Neuron (in vitro differentiated cells): Measurements from ENCODE around the gene DLGAP1.
"Not testable (repeated sequence)": the region's sequence is repeated elsewhere in the genome, so short reads cannot be mapped to it uniquely, and the experiment has no call there.

Experiments
- H2AFZ ChIP-seq: one replicate; pipeline ENCODE4 v1.6.1; 2013; ENCODE audit warnings: low read depth, mild to moderate bottlenecking, inconsistent platforms, low read length, moderate library complexity
- H3K27me3 ChIP-seq: one replicate; pipeline ENCODE4 v1.6.1; 2013; ENCODE audit warnings: low read length; ENCODE audit not compliant: insufficient read depth
- H3K36me3 ChIP-seq: one replicate; pipeline ENCODE4 v1.6.1; 2013; ENCODE audit warnings: low read length; ENCODE audit not compliant: insufficient read depth
- H3K4me1 ChIP-seq: one replicate; pipeline ENCODE4 v1.6.1; 2013; ENCODE audit warnings: low read length; ENCODE audit not compliant: insufficient read depth
- H3K4me3 ChIP-seq: 2 replicates; pipeline ENCODE4 v1.5.1; 2013; ENCODE audit warnings: mild to moderate bottlenecking, low read length, moderate library complexity
- H3K9me3 ChIP-seq: one replicate; pipeline ENCODE4 v1.6.1; 2013; ENCODE audit warnings: low read length

DLGAP1 gene

GRCh38 chr18:4455113-4455811 lies at the start of gene DLGAP1:
TSS of gene DLGAP1 (minus strand) at chr18:4455307.
- Histone ChIP-seq H3K4me1 (peaks cover 18% of the 10 kb centered on the region), H3K36me3 (no peaks in the 10 kb centered on the region), H2AFZ (peak within 1 kb of the TSS; percentile 95), H3K9me3 (no peaks in the 10 kb centered on the region), H3K4me3 (peak within 1 kb of the TSS; percentile 69), H3K27me3 (peaks cover 20% of the 10 kb centered on the region)

GRCh38 chr18:4494703-4495284 lies 39.7 kb upstream of the DLGAP1 start:
- not testable (repeated sequence) for H3K9me3 ChIP-seq, H3K36me3 ChIP-seq, H3K27me3 ChIP-seq, H3K4me3 ChIP-seq, H3K4me1 ChIP-seq, H2AFZ ChIP-seq

- H3K9me3 ChIP-seq = peaks cover 2% of the 10 kb centered on the region
- no peaks in the 10 kb centered on the region for H3K4me1 ChIP-seq
- H3K27me3 ChIP-seq = no peaks in the 10 kb centered on the region
- H2AFZ ChIP-seq = no peak overlapping the region
- H3K36me3 ChIP-seq = no peaks in the 10 kb centered on the region
- no peak overlapping the region for H3K4me3 ChIP-seq
Measured at GRCh38 chr18:4468511-4468910, 13.4 kb upstream of the DLGAP1 start.

GRCh38 chr18:4454537-4455112 lies 482 bp downstream of the DLGAP1 start:
- Histone ChIP-seq H3K4me3 (peak overlapping the region; percentile 69), H3K4me1 (peaks cover 18% of the 10 kb centered on the region), H3K9me3 (no peaks in the 10 kb centered on the region), H2AFZ (peak overlapping the region; percentile 95), H3K27me3 (peaks cover 20% of the 10 kb centered on the region), H3K36me3 (no peaks in the 10 kb centered on the region)

- H2AFZ ChIP-seq = peak overlapping the region; percentile 95
- H3K36me3 ChIP-seq = no peaks in the 10 kb centered on the region
- H3K9me3 ChIP-seq = no peaks in the 10 kb centered on the region
- H3K4me1 ChIP-seq = peaks cover 18% of the 10 kb centered on the region
- peak overlapping the region; percentile 69 for H3K4me3 ChIP-seq
- H3K27me3 ChIP-seq = peaks cover 20% of the 10 kb centered on the region
Measured at GRCh38 chr18:4453874-4454536, 1.1 kb downstream of the DLGAP1 start.

GRCh38 chr18:4453567-4453873 lies 1.6 kb downstream of the DLGAP1 start:
- peaks cover 16% of the 10 kb centered on the region for H3K27me3 ChIP-seq
- peaks cover 18% of the 10 kb centered on the region for H3K4me1 ChIP-seq
- peak overlapping the region; percentile 95 for H2AFZ ChIP-seq
- H3K9me3 ChIP-seq = no peaks in the 10 kb centered on the region
- H3K4me3 ChIP-seq = peak overlapping the region; percentile 69
- H3K36me3 ChIP-seq = no peaks in the 10 kb centered on the region

- Histone ChIP-seq H2AFZ (no peak overlapping the region), H3K36me3 (no peaks in the 10 kb centered on the region), H3K4me3 (no peak overlapping the region), H3K9me3 (no peaks in the 10 kb centered on the region), H3K27me3 (peaks cover 10% of the 10 kb centered on the region), H3K4me1 (peaks cover 15% of the 10 kb centered on the region)
Measured at GRCh38 chr18:4450065-4450658, 4.9 kb downstream of the DLGAP1 start.

- Histone ChIP-seq H3K9me3 (no peaks in the 10 kb centered on the region), H3K4me3 (no peak overlapping the region), H3K4me1 (no peaks in the 10 kb centered on the region), H3K27me3 (no peaks in the 10 kb centered on the region), H2AFZ (no peak overlapping the region), H3K36me3 (no peaks in the 10 kb centered on the region)
Measured at GRCh38 chr18:4445902-4446301, 9.2 kb downstream of the DLGAP1 start.

- Histone ChIP-seq H3K9me3 (no peaks in the 10 kb centered on the region), H3K27me3 (no peaks in the 10 kb centered on the region), H3K4me3 (no peak overlapping the region), H3K36me3 (no peaks in the 10 kb centered on the region), H3K4me1 (no peaks in the 10 kb centered on the region), H2AFZ (no peak overlapping the region)
Measured at GRCh38 chr18:4444306-4444705, 10.8 kb downstream of the DLGAP1 start.

GRCh38 chr18:4441098-4441497 lies 14.0 kb downstream of the DLGAP1 start:
- Histone ChIP-seq H2AFZ (no peak overlapping the region), H3K9me3 (no peaks in the 10 kb centered on the region), H3K4me3 (no peak overlapping the region)

GRCh38 chr18:4438938-4439337 lies 16.2 kb downstream of the DLGAP1 start:
- no peak overlapping the region for H2AFZ ChIP-seq

More at GRCh38 chr18:4441098-4441497, 14.0 kb downstream of the DLGAP1 start:
- Histone ChIP-seq H3K36me3 (no peaks in the 10 kb centered on the region), H3K4me1 (no peaks in the 10 kb centered on the region), H3K27me3 (no peaks in the 10 kb centered on the region)

GRCh38 chr18:4433717-4434116 lies 21.4 kb downstream of the DLGAP1 start:
- H3K4me3 ChIP-seq = no peak overlapping the region
- H3K27me3 ChIP-seq = no peaks in the 10 kb centered on the region
- H3K9me3 ChIP-seq = no peaks in the 10 kb centered on the region
- no peak overlapping the region for H2AFZ ChIP-seq
- no peaks in the 10 kb centered on the region for H3K4me1 ChIP-seq
- no peaks in the 10 kb centered on the region for H3K36me3 ChIP-seq

More at GRCh38 chr18:4438938-4439337, 16.2 kb downstream of the DLGAP1 start:
- no peak overlapping the region for H3K4me3 ChIP-seq
- H3K4me1 ChIP-seq = no peaks in the 10 kb centered on the region
- H3K36me3 ChIP-seq = no peaks in the 10 kb centered on the region
- no peaks in the 10 kb centered on the region for H3K9me3 ChIP-seq
- H3K27me3 ChIP-seq = no peaks in the 10 kb centered on the region

GRCh38 chr18:4430836-4431235 lies 24.3 kb downstream of the DLGAP1 start:
- Histone ChIP-seq H3K9me3 (no peaks in the 10 kb centered on the region), H3K4me1 (no peaks in the 10 kb centered on the region), H2AFZ (no peak overlapping the region), H3K27me3 (no peaks in the 10 kb centered on the region), H3K4me3 (no peak overlapping the region), H3K36me3 (no peaks in the 10 kb centered on the region)
